ENCODE results near the gene SLC14A1.

DNA sequence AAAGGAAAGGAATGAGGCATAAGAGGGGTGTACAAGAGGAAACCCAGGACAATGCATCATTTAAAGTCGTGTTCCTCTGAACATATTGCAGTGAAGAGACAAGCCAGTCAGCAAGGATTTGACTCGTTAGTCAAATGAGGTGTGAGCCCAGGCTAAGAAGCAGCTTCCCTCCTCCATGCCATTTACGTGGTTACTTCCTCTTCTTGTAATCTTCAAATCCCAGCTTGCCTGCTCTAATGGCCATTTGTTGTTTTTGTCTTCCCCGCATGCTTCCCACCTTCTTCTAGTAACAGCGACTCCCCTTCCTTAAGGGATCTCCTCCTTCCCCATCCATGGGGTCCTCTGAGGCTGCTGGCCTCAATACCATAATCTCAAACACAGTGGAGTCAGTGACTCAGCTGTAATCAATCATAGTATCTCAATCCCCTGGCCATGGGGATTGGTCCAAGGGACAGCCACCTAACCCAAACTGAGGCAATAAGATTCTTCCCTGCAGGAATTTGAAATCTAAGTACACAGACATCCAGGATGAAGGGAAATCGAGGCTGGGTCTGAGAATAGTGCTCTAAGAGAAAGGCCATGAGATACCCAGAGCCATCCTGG is 37.6 kb downstream of the SLC14A1 start:
- TF ChIP-seq CTCF (IDR thresholded peaks at IDR 0.05), result no peak
- no peak for TF ChIP-seq EP300 (IDR thresholded peaks at IDR 0.05)
- TF ChIP-seq POLR2A (IDR thresholded peaks at IDR 0.05), result no peak

Measured in ovary (tissue), 3 donors.